GM13977 (cell line): ENCODE data around the gene ZBTB7A.

ENCODE experiments used
- DNase-seq: peaks from one replicate; pipeline ENCODE4 v3.0.0; 2012; ENCODE audit warnings: low spot score
- in situ Hi-C: fragments of 300-500 bp; cut with MboI; formaldehyde crosslinking; loops from one replicate; pipeline ENCODE4 v1.12.0; 2022; ENCODE audit warnings: low sequenced_read_pairs, low pct_unique_long_range_greater_than_20kb, mixed read lengths, inconsistent platforms; ENCODE audit not compliant: unreplicated experiment
- TF ChIP-seq, protein P1 (sequence below): IDR thresholded peaks from 2 replicates; pipeline ENCODE4 v1.5.1; 2012; ENCODE audit warnings: mild to moderate bottlenecking, control low read depth; ENCODE audit not compliant: insufficient read depth; ENCODE audit errors: extremely low read depth, missing control alignments

The ZBTB7A gene

DNA sequence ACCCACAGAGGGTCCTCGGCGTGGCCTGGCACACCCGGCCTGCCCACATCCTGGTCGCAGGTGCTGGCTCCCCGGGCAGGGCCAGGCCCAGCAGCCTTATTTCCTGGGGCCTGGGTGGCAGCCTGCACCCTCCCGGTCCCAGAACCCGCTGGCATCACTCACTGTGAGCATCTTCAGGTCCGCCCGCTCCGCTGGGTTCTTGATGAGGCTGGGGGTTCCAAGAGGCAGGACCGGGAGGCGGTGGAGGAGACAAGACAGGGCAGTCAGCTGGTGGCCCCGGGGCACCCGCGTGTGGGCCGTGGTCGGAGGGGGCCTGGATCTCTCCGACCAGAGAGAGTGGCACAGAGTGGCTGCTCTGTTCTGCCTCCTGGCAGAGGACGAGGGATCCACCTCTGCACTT is 27.6 kb upstream of the ZBTB7A start:
- in situ Hi-C loops = no loop called here
- TF ChIP-seq, protein P1, sequence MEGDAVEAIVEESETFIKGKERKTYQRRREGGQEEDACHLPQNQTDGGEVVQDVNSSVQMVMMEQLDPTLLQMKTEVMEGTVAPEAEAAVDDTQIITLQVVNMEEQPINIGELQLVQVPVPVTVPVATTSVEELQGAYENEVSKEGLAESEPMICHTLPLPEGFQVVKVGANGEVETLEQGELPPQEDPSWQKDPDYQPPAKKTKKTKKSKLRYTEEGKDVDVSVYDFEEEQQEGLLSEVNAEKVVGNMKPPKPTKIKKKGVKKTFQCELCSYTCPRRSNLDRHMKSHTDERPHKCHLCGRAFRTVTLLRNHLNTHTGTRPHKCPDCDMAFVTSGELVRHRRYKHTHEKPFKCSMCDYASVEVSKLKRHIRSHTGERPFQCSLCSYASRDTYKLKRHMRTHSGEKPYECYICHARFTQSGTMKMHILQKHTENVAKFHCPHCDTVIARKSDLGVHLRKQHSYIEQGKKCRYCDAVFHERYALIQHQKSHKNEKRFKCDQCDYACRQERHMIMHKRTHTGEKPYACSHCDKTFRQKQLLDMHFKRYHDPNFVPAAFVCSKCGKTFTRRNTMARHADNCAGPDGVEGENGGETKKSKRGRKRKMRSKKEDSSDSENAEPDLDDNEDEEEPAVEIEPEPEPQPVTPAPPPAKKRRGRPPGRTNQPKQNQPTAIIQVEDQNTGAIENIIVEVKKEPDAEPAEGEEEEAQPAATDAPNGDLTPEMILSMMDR = no peak
- no peak for DNase-seq

DNA sequence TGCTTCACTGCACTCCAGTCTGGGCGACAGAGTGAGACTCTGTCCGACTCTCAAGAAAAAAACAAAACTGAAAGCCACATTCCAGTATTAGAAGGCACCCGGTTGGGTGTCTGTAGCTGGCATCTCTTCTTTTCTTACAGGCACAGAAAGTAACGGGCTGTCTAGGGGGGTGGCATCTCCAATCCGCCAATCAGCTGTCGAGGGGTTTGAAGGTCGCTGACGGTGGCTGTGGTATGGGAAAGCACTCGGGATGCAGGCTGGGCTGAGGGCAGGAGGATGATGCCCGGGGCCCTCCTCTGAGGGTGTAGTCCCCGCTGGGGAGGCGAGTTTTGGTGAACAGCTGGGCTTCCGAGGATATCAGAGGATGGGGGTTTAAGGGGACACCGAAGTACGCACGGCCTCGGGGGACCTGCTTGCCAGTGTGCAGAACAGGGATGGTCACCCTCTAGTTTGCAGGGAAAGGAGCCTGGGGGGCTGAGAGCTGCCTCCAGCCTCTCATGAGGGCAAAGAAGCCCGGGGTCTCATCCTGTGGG is 27.0 kb upstream of the ZBTB7A start:
- in situ Hi-C loops = no loop called here
- TF ChIP-seq, protein P1 = no peak
- DNase-seq = no peak

DNA sequence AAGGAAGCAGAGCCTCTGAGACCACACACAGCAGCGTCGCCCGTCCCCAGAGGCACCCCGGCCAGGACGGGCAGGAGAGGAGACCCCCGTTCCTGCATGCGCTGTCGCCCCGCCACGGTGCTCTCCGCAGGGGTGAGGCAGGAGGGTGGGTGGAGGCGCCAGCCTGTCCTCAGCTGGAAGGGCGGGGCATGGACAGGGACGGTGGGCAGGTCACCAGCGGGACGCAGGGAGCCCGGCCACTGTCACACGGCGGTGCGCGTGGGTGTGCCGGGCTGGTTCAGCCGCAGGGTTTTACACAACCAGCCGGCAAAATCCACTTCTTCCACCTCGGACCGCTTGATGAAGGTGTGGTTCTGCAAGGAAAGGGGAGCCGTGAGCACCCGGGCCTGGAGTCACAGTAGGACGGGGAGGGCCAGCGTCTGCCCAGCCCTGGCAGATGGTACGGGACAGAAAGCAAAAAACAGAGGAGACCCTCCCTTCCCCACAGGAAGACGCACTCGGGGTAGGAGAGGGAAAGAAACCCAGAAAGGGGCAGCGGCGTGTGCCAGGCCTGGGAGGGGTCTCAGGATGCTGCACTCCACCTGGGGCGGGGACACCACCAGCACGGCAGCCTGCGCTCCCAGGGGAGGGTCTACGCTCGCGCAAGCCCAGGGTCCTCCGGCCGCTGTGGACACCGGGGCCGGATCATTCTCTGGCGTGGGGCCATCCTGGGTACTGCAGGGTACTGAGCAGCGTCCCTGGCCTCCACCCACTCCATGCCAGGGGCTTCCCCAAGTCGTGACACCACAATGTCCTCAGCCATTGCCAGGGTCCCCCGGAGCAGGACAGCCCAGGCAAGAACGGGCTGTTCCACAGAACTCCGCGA is 23.9 kb upstream of the ZBTB7A start:
- TF ChIP-seq, protein P1 = no peak
- in situ Hi-C loops = no loop called here
- no peak for DNase-seq

DNA sequence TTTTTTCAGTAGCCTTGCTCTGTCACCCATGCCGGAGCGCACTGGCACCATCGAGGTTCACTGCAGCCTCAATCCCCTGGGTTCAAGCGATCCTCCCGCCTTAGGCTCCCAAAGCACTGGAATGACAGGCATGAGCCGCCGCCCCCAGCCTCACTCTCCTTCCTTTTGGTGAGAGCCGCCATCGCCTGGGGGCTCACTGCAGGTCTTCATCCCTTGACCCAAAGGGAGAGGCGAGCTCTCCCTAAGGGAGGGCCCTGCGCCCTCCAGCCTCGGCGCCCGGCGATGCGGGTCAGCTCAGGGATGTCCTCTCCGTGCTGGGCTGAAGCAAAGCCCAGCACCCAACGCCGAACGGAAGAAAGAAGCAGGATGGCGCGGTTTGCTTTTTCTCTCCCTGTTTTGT is 23.2 kb upstream of the ZBTB7A start:
- TF ChIP-seq, protein P1 = no peak
- DNase-seq = no peak
- in situ Hi-C loops = no loop called here

DNA sequence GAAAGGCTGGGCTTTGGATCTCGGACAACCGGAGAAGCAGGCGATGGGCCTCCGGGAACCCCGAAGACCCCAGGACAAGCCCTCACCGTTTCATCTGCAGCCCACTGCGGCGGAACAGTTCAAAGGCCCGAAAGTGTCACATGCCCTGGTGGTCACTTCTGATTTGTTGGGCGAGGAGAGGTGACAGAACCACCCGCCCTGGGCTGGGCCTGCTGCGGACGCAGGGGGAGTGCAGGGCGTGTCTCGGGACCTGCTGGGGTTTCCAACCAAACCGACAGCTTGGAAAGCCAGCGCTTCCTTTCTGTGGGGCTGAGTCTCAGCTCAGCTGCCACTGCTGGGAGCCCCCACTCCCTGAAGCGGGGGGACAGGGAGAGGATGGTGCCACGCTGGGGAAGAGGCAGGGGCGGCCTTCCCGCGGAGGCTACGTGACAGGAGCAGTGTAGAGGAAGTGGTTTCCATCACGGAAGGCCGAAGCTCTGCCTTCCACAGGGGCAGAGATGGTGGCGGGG is 22.8 kb upstream of the ZBTB7A start:
- DNase-seq = peak; percentile 82
- TF ChIP-seq, protein P1 = no peak
- in situ Hi-C loops = no loop called here

DNA sequence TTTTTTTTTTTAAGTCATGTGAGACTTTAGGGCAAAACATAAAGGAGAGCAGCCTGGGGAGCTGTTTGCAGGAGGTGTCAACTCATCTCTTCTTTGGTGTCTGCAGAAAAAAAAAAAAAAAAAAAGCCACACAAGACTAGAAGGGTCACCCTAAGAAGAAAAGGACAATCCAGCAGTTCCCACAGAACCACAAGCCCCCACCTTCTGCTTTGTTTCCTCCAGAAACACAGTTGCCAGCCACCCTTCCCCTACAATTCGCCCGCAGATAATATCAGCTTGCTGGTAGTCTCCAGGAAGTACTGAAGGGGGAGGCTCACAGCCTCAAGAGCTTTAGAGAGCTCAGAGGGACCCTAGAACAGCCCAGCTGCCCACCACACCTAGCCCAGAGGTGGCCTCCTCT is 22.3 kb upstream of the ZBTB7A start:
- peak; percentile 65 for DNase-seq
- TF ChIP-seq, protein P1 = no peak
- in situ Hi-C loops = no loop called here
